Activated T-helper 17 cell treated with anti-CD3 and anti-CD28 coated beads, Interleukin-2, amount 50 U/mL, for 72 hours (primary cell): ENCODE measurements around the gene ENDOU. TPM values are rescaled to one million over a fixed set of nuclear protein-coding genes. Genes with fewer than 3 reads are reported as not detected.

Experiments
- ATAC-seq: fragments of 150-1000 bp; cut with Tn5 transposase; replicated peaks from 2 replicates; pipeline ENCODE4 v1.10.0; 2021; ENCODE audit warnings: mild to moderate bottlenecking, moderate library complexity
- H3K27ac Mint-ChIP-seq: one replicate; pipeline ENCODE4 v1.8.0; 2022; ENCODE audit warnings: mixed read lengths
- H3K27me3 Mint-ChIP-seq: one replicate; pipeline ENCODE4 v1.8.0; 2022; ENCODE audit warnings: mixed read lengths
- H3K36me3 Mint-ChIP-seq: one replicate; pipeline ENCODE4 v1.8.0; 2022; ENCODE audit warnings: low read depth, mild to moderate bottlenecking, mixed read lengths
- H3K4me1 Mint-ChIP-seq: one replicate; pipeline ENCODE4 v1.8.0; 2022; ENCODE audit warnings: mixed read lengths
- H3K4me3 Mint-ChIP-seq: one replicate; pipeline ENCODE4 v1.8.0; 2022; ENCODE audit warnings: mild to moderate bottlenecking, mixed read lengths
- H3K9me3 Mint-ChIP-seq: one replicate; pipeline ENCODE4 v1.8.0; 2022; ENCODE audit warnings: mixed read lengths
- total RNA-seq, 2 donors: library from RNA; stranded (reverse); gene quantifications; one replicate each; pipeline ENCODE4 v1.2.3, GENCODE V29; 2022

Gene ENDOU
- total RNA-seq, 2 donors from 2014 or later, result 0.16 TPM; not detected in 1

- peaks cover 6% of the 10 kb centered on the region for H3K4me1 Mint-ChIP-seq
- ATAC-seq, result no peak
- H3K36me3 Mint-ChIP-seq, result no peaks in the 10 kb centered on the region
- no peak overlapping the region for H3K27ac Mint-ChIP-seq
- no peaks in the 10 kb centered on the region for H3K9me3 Mint-ChIP-seq
- no peak overlapping the region for H3K4me3 Mint-ChIP-seq
- H3K27me3 Mint-ChIP-seq, result no peaks in the 10 kb centered on the region
Measured at GRCh38 chr12:47763481-47764346, 38.4 kb upstream of the ENDOU start.

DNA sequence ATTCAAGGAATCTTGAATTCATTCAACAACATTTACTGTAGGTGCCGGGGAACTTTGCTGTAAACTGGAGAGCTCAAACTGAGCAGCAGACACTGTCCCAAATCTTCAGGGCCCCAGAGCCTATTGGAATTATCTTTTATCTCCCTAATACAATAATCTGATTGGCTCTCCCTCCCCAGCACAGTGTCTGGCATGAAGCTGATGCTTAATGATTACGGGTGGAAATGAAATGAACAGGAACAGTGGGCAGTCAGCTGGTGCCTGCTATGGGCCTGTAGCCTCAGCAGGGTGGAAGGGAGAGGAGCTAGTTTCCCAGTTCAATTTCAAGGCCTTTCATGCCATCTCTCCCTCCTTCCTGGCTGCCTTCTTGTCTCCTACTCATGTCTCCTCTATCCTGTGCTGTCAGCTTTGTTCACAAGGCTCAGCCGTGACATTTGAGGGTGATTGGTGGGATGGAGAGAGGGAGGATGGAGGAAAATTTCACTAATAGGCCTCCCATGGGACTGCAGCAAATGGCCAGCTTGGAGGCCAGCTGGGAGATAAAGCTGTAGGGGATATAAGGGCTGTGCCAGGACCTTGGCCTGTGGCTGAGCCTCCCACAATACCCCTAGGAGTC, 37.7 kb upstream of the ENDOU start:
- H3K4me3 Mint-ChIP-seq, result no peak overlapping the region
- no peaks in the 10 kb centered on the region for H3K36me3 Mint-ChIP-seq
- ATAC-seq, result no peak
- no peak overlapping the region for H3K27ac Mint-ChIP-seq
- H3K4me1 Mint-ChIP-seq, result peaks cover 6% of the 10 kb centered on the region
- H3K27me3 Mint-ChIP-seq, result no peaks in the 10 kb centered on the region
- no peaks in the 10 kb centered on the region for H3K9me3 Mint-ChIP-seq

DNA sequence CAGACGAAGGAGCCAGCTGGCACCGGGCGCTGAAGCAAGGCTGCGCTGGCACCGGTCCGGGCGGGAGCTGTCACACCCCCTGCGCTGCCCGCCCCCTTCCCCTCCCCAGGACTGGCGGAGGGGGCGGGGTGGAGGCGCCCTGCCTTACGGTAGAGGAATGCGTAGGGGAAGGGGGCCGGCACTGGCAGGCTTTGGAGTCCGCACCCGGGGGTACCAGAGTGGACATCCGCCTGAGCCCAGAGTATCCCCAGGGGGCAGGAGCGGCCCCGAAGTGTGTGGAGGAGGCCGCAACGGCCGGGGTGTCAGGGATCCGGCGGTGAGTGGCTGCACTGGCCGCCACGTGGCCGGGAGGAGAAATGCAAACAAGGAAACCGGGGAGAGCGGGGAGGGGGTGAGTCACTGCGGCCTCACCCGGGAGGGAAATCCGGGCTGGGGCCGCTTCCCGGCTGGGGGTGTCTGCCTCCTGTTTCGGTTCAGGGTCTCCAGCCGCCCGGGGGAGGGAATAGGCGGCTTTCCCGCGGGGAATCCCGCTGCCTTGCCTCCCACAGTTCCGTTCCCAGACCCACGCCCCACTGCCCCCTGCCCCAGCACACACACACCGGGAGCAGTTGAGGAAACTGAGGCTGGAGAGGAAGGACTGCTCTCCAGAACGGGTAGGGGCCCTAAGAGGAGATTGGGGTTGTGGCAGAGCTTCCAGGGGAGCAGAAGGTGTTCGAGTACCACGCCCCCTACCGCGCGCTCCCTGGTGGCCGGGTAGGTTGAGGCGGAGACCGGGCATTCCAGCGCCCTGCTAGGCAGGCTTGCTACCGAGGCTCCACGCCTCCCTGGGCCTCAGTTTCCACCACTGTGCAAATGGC, 33.8 kb upstream of the ENDOU start, which contains the start of gene RAPGEF3:
TSS of gene RAPGEF3 (minus strand) at position 47 of the 857 bp plus-strand sequence. CDS start 324 bp downstream, outside the sequence.
- Mint-ChIP-seq H3K9me3 (no peaks in the 10 kb centered on the region), H3K4me1 (peaks cover 38% of the 10 kb centered on the region), H3K36me3 (no peaks in the 10 kb centered on the region), H3K4me3 (peak within 1 kb of the TSS; percentile 73), H3K27me3 (no peaks in the 10 kb centered on the region), H3K27ac (peak within 1 kb of the TSS; percentile 20)
- ATAC-seq, result peak; percentile 71

DNA sequence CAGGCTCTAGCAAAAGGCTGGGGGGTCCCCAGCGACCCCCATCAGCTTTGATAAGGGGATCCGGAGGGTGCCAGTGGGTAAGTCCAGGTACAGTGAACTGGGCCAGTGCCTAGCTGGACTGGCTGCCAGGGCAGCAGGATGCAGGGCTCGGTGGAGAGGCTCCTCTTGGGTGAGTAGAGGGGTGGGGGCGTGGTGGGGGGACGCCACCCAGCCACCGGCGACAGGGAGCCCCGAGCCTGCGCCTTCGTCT, 33.2 kb upstream of the ENDOU start:
- H3K27ac Mint-ChIP-seq, result no peak overlapping the region
- H3K27me3 Mint-ChIP-seq, result no peaks in the 10 kb centered on the region
- no peaks in the 10 kb centered on the region for H3K36me3 Mint-ChIP-seq
- no peaks in the 10 kb centered on the region for H3K9me3 Mint-ChIP-seq
- H3K4me1 Mint-ChIP-seq, result peaks cover 43% of the 10 kb centered on the region
- H3K4me3 Mint-ChIP-seq, result peak overlapping the region; percentile 73
- ATAC-seq, result no peak

DNA sequence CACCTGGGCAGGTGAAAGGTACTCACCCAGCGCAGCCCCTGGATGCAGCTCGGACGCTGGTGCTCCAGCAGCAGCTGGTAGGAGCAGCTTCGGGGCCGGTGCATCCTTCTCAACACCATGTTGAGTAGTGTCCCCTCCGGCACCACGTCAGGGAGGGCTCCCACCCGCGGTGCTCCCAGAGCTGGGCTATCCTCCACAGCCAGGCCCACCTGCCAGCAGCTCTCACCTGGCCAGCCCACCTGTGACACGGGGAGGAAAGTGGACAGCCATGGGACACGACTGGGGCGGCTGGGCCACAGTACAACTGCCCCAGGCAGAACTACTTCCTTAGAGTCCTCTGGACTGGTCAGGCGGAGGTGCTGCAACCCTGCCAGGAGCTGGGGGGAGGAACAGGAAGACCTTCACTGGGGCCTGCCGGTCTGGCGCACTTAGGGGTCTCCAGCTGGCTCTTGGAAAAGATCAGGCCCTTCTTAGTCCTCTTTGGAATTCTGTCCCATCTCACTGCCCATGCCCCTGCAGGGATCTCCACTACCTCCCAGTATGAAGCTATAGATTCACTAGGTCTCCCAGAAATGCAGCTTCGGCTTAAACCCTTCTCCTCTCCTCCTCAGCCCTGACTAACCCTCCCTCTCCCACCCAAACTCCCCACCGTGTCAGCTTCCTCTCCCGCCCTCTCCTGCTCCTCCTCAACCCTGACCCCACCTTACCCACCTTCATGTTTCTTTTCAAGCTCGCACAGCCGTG, 32.7 kb upstream of the ENDOU start:
- H3K4me3 Mint-ChIP-seq, result peak overlapping the region; percentile 73
- H3K36me3 Mint-ChIP-seq, result no peaks in the 10 kb centered on the region
- peaks cover 43% of the 10 kb centered on the region for H3K4me1 Mint-ChIP-seq
- no peak overlapping the region for H3K27ac Mint-ChIP-seq
- H3K27me3 Mint-ChIP-seq, result no peaks in the 10 kb centered on the region
- ATAC-seq, result no peak
- no peaks in the 10 kb centered on the region for H3K9me3 Mint-ChIP-seq

GRCh38 chr12:47757364-47757839, 32.1 kb upstream of the ENDOU start:
- H3K27me3 Mint-ChIP-seq, result no peaks in the 10 kb centered on the region
- no peak for ATAC-seq
- no peaks in the 10 kb centered on the region for H3K36me3 Mint-ChIP-seq
- no peaks in the 10 kb centered on the region for H3K9me3 Mint-ChIP-seq
- H3K27ac Mint-ChIP-seq, result no peak overlapping the region
- H3K4me1 Mint-ChIP-seq, result peaks cover 43% of the 10 kb centered on the region
- H3K4me3 Mint-ChIP-seq, result peak overlapping the region; percentile 73

- ATAC-seq, result peak; percentile 78
Measured at GRCh38 chr12:47755655-47756562, 30.6 kb upstream of the ENDOU start.

GRCh38 chr12:47754881-47755280, 29.6 kb upstream of the ENDOU start:
- ATAC-seq, result peak; percentile 10
- no peaks in the 10 kb centered on the region for H3K9me3 Mint-ChIP-seq
- no peaks in the 10 kb centered on the region for H3K36me3 Mint-ChIP-seq
- H3K4me3 Mint-ChIP-seq, result peak overlapping the region; percentile 73
- H3K4me1 Mint-ChIP-seq, result peaks cover 38% of the 10 kb centered on the region
- peak overlapping the region; percentile 73 for H3K27ac Mint-ChIP-seq
- no peaks in the 10 kb centered on the region for H3K27me3 Mint-ChIP-seq

More at GRCh38 chr12:47755655-47756562, 30.6 kb upstream of the ENDOU start:
- Mint-ChIP-seq H3K36me3 (no peaks in the 10 kb centered on the region), H3K27me3 (no peaks in the 10 kb centered on the region), H3K4me1 (peaks cover 43% of the 10 kb centered on the region), H3K9me3 (no peaks in the 10 kb centered on the region), H3K27ac (peak overlapping the region; percentile 73), H3K4me3 (peak overlapping the region; percentile 73)

GRCh38 chr12:47754126-47754525, 28.8 kb upstream of the ENDOU start:
- Mint-ChIP-seq H3K4me1 (peaks cover 37% of the 10 kb centered on the region), H3K27me3 (no peaks in the 10 kb centered on the region), H3K36me3 (no peaks in the 10 kb centered on the region), H3K9me3 (no peaks in the 10 kb centered on the region), H3K27ac (no peak overlapping the region), H3K4me3 (peak overlapping the region; percentile 73)
- ATAC-seq, result no peak

DNA sequence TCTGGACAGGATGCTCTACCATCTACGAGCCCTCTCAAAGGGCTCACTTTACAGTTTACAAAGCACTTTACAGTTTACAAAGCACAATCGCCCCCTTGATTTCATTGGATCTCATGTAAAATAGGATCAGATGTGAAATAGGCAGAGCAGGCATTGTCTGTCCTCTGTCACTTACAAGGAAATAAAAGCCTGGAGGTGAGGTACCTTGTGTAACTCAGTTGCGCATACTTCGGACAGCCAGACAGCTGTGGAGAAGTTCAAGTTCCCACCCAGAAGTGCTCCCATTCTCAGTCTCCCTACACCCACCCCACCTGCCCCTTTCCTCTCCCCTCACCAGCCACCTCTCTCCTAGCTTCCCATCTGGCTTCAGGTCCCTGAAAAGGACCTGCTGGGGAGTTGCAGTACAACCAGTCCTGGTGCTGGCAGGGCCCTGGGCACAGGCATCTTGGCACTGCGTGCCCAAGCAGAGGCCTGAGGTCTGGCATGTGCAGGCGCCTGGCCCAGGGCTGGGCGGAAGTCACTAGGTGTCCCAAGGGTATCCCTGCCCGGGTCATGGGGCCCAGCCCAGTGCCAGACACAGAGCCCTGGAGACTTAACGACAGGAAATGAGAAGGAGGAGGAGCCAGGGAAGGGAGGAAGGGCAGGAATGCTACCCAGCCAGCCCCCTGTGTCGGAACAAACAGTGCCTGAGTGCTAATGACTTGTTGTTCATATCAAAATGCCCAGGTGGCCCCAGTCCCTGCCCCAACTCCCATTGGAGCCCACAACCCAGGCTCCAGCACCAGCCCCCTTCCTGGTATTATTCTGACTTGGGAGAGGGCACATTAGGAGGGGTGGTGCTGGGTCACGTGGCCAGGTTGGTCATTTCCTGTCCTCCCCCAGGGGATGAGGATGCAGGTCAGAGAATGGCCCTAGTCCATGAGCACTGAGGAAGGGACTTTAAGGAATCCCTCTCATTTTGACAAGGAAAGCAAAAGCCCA, 28.0 kb upstream of the ENDOU start:
- no peak overlapping the region for H3K27ac Mint-ChIP-seq
- H3K9me3 Mint-ChIP-seq, result no peaks in the 10 kb centered on the region
- H3K4me3 Mint-ChIP-seq, result peak overlapping the region; percentile 73
- H3K27me3 Mint-ChIP-seq, result no peaks in the 10 kb centered on the region
- no peak for ATAC-seq
- no peaks in the 10 kb centered on the region for H3K36me3 Mint-ChIP-seq
- H3K4me1 Mint-ChIP-seq, result peaks cover 37% of the 10 kb centered on the region

GRCh38 chr12:47752552-47752951, 27.3 kb upstream of the ENDOU start:
- H3K4me3 Mint-ChIP-seq, result no peak overlapping the region
- no peaks in the 10 kb centered on the region for H3K9me3 Mint-ChIP-seq
- no peaks in the 10 kb centered on the region for H3K36me3 Mint-ChIP-seq
- H3K27me3 Mint-ChIP-seq, result no peaks in the 10 kb centered on the region
- peaks cover 37% of the 10 kb centered on the region for H3K4me1 Mint-ChIP-seq
- H3K27ac Mint-ChIP-seq, result no peak overlapping the region
- ATAC-seq, result no peak

GRCh38 chr12:47752121-47752520, 26.8 kb upstream of the ENDOU start:
- Mint-ChIP-seq H3K36me3 (no peaks in the 10 kb centered on the region), H3K27ac (no peak overlapping the region), H3K4me3 (no peak overlapping the region), H3K27me3 (no peaks in the 10 kb centered on the region), H3K4me1 (peaks cover 34% of the 10 kb centered on the region), H3K9me3 (no peaks in the 10 kb centered on the region)
- no peak for ATAC-seq
